Fibroblast of peridontal ligament (primary cell): ENCODE measurements around the gene ASIC2.

Experiments
- DNase-seq: peaks from one replicate; pipeline ENCODE4 v3.0.0-alpha.2; 2010; ENCODE audit errors: extremely low read depth

The ASIC2 gene

DNA sequence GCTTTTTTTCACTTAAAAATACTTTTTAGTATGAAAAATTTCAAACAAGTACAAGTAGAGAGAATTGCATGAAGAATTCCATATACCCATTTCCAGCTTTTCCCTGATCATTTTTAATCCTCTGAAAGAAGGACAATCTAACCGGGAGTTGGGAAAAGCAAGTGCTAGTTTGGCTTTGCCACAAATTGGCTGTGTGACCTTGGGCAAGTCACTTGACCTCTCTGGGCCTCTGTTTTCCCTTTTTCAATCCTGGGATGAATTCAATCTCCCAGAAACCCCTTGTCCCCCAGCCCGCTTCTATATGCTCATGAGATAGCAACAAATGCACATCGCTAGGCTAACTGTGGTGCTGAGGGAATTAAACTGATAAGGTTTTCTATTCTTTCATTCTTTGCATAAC, 49.4 kb downstream of the ASIC2 start:
- no peak for DNase-seq

DNA sequence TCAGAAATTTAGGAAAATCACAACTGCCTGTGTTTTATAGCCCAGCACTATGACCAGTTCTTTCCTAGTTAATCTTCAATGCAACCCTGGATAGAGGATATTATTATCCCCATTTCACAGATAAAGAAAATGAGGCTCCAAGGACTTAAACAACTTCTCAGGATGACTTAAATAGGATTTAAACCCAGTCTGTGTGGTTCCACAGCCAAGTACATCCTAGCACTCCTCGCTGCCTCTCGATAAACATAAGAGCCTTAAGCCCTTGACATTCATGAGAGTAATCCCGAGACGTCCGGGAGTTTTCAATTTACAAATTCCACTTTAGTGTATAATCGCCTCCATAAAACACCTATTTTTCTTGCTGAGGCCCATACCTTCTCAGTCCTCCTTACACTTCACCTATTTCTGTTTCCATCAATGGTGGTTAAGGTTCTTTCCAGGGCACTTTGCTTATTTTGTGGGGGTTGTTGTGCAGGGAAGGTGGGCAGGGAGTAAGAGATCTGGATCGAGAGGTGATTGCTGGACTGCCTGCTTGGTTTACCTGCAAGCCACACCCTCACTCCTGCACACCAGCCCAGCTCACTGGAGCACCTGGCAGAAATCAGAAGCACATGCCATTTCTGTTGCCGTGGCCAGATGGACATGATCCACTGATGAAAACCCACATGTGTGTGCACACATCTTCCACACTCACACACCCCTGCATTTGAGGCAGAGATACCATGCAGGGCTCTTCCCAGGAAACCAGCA, 50.5 kb downstream of the ASIC2 start:
- DNase-seq, result no peak

DNA sequence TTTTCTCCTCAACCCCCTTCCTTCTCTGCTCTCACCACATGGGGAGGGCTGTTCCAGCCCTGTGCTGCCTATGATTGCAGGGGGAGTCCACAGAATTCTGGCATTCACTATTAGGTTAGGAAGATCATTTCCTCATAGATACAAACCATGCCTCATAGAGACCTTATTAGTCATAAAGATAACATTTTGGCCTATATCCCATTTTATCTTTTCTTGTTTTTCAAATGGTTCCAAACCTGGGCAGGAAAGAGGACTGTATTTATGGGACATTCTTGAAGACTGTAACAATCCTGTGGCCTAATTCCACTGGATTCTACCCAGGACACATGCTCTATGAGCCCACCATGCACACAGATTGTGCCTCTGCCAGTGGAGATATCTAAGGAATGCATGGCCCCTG, 51.7 kb downstream of the ASIC2 start:
- no peak for DNase-seq

DNA sequence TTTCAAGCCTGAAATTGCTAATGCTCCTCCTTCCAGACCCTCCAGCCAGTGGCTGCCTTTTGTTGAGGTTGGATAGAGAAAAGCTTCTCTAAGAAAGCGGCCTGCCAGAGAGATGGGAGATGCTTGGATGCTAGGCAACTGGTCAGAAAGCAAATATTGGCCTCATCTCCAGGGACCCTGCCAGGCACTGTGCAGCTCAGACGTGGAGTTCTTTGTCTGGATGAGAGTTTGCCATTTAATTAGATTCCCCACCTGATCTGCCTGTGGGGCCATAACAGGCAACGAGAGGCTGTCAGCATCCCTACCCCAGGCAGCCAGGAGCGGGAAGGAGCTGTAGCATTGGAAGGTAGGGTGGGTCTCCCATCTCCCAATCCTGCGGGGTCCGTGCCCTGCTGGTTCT, 52.7 kb downstream of the ASIC2 start:
- no peak for DNase-seq

DNA sequence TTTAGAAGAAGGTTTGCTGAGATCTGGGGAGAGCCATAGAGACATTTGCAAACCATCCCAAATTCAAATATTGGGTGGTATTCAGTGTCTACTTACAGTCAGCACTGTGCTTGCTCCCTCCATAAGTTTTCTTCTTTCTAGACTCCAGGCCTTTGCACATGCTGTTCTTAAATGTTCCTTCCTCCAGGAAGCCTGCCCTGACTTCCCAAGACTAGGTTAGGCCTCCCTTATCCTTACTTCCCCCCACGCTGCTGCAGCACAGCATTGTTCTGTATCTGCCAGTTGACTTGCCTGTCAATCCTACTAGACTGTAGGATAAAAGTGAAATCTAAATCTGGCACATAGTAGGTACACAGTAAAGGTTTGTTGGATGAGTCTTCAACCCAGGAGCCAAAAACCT, 53.4 kb downstream of the ASIC2 start:
- no peak for DNase-seq

DNA sequence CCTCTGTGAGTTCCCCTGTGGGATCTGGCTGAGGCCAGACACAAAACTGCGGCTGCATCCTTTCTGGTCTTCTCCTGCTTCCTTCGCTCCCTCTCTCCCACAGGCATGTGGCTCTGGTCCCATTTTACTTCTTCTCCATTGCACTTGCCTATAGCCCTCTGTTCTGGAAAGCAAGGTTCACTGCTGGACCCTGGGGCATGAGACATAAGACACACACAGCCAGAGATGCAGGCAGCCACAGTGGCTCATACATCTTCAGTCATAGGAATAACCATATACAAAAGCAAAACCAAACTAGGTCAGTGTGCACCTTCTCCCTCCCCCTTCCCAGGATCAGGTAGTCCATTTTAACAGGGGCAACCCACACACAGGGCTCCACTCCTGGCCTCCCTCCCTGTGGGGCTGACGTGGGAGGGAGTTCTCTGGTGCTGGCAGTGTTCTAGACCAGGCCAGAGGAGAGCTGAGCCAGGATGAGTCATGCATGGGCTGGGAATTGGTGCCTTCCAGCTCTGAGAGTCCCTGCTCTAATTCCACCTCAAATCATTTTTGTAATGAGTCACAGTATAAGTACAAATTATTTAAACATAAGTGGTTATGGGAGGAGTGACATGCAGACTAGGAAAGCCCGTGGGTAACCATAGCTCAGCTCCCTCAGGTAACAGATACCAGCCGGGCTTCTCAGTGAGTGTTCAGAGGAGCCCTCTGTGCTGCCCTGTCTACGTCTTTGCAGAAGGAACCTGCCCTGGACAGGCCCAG, 58.0 kb downstream of the ASIC2 start:
- peak; percentile 16 for DNase-seq

DNA sequence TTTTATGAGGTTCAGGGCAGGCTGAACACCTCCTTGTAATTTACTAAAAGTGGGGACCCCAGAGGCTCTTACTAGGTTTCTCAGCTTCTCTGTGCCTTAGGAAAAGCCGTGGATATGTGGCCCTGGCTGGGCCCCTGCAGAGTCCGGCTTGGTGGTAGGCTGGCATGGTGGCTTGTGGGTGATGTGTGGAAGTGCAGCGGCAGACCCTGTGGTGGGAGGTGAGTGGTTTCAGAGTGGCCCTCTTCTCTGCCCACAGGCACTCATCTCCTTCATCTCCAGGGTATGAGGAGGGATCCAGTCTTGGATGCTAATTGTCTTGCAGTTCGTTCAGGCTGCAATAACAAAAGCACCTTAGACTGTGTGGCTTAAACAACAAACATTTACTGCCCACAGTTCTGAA, 58.9 kb downstream of the ASIC2 start:
- no peak for DNase-seq

DNA sequence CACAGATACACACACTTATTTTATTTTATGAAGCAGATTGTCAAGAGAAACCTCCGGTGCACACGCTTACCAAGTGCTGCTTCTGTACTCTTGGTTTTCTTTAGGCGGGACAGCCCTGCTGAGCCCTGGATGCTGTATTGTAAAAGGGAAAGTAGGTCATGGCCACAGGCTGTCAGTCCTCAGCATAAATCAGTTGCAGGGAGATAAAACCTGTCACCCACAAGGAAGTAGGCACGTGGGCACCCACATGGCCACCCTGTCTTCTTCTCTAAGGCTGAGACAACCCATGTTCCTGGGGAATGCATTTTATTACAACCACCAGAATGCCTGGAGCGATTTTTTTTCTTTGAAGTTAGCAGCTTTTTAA, 59.3 kb downstream of the ASIC2 start:
- DNase-seq, result no peak

DNA sequence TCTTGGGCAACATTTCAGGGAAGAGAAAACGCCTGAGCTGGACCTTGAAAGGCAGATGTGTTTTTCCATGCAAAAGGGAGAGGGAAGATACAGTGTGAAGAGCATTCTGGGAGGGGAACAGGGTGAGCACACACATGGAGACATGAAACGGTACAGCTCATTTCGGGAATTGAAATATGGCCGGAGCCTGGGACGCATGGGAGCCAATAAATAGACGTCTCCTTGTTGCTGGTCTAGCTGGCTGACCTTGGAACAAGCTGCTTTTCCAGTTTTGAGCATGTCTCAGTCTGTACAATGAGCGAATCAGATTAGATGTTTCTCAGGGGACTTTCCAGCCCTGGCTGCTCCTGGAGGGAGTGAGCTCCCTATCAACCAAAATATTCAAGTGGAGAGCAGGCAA, 63.6 kb downstream of the ASIC2 start:
- DNase-seq, result no peak

DNA sequence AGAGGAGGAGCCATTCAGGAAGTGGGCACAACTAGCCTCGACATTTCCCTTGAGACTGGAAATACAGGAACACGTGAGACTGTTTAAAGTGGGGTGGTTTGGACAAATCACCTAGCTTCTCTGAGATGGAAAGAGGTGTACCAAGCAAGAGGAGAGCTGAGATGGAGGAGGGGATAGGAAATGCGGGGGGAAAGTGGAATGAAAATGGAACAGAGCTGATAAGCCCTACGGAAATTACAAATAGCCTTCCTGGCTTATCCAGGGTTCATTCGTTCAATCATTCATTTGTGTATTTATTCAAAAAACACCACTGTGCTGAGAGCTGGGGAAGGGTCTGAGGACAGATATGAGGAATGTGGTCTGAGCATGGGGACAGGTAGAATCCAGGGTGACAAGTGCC, 64.1 kb downstream of the ASIC2 start:
- DNase-seq, result no peak

DNA sequence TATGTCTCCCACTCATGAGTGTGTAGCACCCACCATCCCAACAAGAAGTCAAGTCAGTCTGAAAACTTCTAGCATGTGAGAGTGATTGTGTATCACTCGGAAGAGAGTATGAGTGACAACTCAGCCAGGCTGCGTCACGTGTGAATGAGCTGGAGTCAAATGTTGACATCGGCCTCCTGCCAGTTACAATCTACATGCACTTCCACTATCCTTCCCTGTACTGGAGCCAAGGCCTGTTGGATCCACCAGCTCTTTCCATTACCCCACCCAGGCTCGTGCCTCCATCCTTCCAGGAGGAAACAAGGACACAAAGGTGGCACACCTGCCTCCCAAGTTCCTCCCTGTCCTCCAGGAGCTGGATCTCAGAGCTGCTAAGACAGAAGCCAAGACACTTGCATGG, 64.5 kb downstream of the ASIC2 start:
- DNase-seq, result no peak

DNA sequence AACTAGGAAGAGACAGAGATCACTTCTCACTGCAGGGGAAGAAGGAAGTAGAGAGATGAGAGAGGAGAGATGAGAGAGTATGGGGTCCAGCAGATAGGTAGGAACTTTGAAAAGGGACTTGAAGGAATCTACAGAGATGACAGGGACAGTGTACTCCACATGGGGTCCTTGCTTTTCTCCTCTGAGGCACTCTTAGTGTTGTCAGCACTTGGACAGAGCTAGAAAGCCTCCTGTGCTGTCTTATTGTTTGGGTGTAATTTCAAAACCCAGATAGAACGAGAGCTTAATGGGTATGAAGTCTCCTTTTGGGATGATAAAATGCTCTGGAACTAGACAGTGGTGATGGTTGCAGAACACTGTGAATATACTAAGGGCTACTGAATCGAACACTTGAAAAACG, 65.2 kb downstream of the ASIC2 start:
- DNase-seq, result no peak

DNA sequence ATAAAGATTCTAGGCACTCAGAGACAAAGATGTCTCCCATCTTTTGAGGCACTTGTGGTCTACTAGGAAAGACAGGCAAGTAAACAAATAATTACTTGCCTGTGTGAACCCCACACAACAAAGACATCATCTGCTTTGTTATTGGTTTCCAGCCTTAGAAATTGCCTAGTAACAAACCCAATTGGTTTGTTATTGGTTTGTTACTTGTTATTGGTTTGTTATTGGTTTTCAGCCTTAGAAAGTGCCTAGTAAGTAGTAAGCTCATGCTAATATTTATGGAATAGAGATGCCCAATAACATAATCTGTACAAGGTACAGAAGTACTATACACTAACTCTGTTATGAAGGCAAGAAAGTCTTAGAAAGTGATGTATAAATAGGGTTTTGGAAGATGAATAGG, 67.1 kb downstream of the ASIC2 start:
- DNase-seq, result no peak

DNA sequence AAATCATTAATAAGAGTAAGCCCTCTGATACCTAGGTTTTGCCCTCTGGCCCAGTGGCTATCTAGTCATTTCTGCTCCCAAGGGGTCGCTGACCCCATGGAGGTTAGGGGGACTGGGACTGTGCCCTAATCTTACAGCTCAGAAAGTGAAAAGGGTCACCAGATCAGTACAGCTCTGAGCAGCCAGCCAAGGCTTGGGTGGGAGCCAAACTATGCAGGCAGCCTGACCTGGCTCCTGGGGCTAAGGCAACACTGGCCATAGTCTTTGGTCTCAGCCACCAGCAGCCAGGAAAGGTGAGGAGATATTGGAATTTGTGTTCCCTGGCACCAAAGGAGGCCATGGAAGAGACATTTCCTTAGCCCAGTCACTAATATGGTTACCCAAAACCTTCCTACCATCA, 67.6 kb downstream of the ASIC2 start:
- no peak for DNase-seq

DNA sequence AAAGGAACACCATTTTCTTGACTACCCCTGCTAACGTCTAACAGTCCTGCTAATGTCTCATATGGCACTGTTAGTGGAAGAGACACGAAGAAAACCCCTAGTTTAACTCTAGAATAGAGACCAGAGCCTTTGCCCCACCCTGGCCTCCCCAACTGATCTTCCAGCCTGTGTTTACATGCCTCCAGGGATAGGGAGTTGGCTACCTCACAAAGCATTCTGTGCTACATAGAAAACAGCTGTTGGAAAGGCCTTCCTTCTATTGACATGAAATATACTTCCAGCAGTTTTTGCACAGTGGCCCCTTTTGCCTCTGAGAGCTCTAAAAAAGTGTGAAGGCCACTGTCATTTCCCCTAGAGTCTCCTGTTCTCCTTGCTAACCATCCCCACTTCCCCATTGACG, 73.1 kb downstream of the ASIC2 start:
- DNase-seq, result no peak

DNA sequence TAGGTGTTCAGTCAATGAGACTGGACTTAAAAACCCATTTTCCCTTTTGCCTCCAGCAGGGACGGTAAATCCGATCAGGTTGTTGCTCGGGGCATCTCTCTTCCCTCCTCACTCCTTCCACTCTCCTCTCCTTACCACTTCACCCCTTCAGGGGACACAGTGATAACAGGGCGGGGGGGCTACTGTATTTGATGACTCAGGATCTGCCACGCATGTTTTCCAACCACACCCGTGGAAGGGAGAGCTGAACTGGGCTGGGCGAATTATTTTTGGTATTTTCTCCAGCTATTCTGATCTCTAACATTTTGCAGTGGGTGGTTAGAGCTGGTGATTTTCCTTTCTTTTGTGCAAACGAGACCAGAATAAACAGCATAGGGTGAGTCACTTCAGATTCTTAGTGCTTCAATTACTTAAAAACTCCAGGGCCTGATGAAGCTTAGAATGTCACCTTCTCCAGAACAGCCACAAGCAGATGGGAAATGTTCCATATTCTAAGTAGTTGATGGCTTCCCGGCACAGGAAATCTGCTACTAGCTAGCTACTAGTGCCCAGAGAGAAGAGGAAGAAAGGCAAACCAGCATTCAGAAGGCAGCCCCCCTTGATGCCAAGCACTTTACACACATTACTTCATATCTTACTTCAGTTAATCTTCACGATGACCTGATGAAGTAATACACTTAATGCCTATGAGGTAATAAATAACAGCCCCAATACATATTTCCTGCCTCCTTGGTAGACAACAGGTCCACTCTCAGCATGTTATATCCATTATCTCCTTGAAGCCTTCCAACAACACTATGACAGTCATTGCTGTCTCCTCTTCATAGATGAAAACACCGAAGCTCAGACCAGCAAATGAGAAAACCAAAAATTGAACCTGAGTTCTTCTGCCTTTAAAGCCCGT, 74.1 kb downstream of the ASIC2 start:
- no peak for DNase-seq

DNA sequence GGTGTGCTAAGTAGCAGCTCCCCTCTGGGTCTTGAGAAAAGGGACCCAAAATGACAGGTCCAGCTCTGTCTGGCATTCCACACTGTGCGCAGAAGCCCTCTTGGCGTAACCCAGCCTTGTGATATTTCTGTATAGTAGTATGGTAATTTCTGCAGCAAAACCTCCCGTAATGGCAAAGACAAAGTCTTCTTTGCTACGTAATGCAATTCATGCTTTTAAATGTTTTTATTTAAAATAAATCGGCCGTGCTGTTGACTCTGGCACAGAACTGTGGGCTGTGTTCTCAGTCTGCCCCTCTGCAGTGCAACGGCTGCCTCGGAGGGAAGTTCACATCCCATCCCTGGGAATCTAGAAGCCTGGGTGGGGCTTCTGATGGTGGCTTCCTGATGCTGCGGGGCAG, 75.2 kb downstream of the ASIC2 start:
- no peak for DNase-seq

DNA sequence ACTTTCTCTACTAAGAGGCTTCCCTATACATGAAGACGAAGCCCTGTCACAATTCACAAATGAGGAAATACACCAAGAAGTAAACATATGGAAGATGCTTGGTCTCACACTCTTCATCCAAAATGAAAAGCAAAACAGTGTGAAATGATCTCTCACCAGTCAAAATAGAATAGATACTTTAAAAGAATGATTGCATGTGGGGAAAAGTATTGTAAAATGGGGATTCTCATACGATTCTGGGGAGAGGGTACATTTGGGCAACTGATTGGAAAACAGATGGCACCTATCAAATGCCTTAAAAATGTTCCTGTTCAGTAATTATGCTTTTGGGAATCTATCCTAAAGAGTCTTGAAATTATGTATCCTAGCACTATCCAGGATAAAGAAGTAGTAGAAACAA, 78.1 kb downstream of the ASIC2 start:
- no peak for DNase-seq

DNA sequence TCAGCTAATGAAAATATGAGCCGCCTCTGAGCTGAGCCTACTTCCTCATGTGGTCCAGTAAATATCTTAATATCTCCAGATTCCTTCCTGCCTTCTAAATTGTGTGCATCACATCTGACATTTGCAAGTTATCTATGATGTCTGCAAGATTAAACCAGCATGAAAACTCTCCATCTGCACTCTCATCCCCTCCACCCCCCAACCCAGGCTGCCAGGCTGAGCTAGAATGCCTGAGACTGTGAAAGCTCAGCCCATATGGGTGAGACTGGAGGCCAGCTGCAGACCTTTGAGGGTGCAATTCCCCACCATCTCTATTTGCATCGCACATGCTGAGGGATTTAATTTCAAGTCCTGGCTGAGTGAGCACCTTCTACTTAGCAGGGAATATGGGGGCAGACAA, 82.8 kb downstream of the ASIC2 start:
- no peak for DNase-seq

DNA sequence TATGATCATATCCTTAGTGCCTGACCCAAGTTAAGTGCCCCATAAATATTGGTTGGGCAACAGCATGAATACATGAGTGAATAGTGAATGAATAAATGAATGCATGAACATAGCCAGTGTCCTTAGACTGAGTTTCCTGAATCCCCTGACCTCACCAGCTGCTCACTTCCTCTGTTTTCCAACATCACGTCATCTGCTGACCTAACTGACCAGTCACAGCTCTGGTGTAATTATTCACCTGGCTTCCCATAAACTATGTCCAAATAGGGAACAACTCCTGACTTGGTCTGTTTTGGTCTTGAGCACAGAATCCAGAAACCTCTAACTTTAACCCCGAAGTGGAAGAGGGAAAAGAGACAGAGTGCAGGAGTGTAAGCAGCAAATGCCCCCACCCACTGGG, 83.4 kb downstream of the ASIC2 start:
- DNase-seq, result no peak

DNA sequence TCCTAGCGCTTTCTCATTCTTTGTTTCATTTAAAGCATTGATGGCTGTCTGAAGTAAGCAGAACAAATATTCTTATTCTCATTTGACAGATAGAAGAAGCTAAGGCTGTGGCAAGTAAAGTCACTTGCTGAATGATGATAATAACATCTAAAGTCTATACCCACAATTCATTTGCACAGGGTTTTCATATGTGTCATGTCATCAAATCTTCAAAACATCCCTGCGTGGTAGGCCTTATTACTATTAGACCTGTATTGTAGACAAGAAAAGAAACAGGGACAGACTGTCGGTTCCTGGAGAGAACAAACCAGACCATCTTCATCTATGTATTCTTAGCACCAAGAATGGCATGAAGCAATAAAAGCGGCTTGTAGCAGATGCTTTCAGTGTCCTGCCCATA, 85.9 kb downstream of the ASIC2 start:
- DNase-seq, result no peak

DNA sequence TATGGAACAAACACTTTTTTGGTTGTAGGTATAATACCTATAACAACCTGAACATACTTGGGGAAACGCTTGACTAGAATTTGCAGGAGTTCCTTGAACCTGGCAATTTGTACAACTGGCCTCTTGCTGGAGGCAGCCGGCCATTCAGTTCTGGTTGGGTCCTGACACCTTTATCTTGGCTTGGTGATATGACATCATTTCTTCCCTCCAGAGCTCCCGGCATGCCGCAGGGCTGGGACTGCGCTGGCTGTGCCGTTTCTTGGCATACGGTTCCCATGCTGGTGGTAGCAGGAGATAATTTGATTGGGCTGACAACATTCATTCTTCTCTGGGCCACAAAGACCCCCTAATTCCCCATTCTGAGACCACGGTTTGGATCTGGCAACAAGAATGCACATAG, 87.5 kb downstream of the ASIC2 start:
- DNase-seq, result no peak

DNA sequence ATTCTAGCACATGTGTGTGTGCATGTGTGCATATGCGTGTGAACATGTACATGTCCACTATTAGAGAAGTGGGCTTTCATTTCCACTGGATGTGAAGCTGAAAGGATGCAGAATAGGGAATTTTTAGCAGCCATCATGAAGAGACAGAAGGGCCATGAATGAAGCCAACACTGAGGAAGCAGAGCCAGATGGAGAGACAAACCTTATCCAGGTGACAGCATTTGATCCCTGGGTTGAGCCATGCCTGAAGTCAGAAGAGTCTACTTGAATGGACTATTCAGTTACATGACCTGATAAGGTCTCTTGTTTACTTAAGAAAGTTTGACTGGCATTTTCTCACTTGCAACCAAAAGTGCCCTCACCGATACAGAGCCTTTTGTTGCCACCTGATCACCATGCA, 88.4 kb downstream of the ASIC2 start:
- DNase-seq, result no peak
